ENCODE data around the gene ANKRD44.
"Not testable (repeated sequence)": the region's sequence is repeated elsewhere in the genome, so short reads cannot be mapped to it uniquely, and the experiment has no call there.

ANKRD44 gene

GRCh38 chr2:197030090-197030489 lies 280.5 kb downstream of the ANKRD44 start:
- no peak overlapping the region for H3K27ac Mint-ChIP-seq
- H3K27me3 Mint-ChIP-seq (ENCODE audit: low read depth), result no peaks in the 10 kb centered on the region
- peaks cover 41% of the 10 kb centered on the region for H3K4me1 Mint-ChIP-seq (ENCODE audit: low read depth)
- peaks cover 61% of the 10 kb centered on the region for H3K36me3 Mint-ChIP-seq (ENCODE audit: low read depth)
- peaks cover 7% of the 10 kb centered on the region for H3K9me3 Mint-ChIP-seq
- H3K4me3 Mint-ChIP-seq, result no peak overlapping the region

- Mint-ChIP-seq H3K4me3 (no peak overlapping the region), H3K9me3 (peaks cover 7% of the 10 kb centered on the region), H3K36me3 (ENCODE audit: low read depth) (peaks cover 67% of the 10 kb centered on the region), H3K4me1 (ENCODE audit: low read depth) (peaks cover 37% of the 10 kb centered on the region), H3K27ac (peak overlapping the region; percentile 56), H3K27me3 (ENCODE audit: low read depth) (no peaks in the 10 kb centered on the region)
Measured at GRCh38 chr2:197028633-197029032, 281.9 kb downstream of the ANKRD44 start.

GRCh38 chr2:197028230-197028629 lies 282.4 kb downstream of the ANKRD44 start:
- H3K27ac Mint-ChIP-seq, result no peak overlapping the region
- no peaks in the 10 kb centered on the region for H3K27me3 Mint-ChIP-seq (ENCODE audit: low read depth)
- peaks cover 66% of the 10 kb centered on the region for H3K36me3 Mint-ChIP-seq (ENCODE audit: low read depth)
- H3K4me1 Mint-ChIP-seq (ENCODE audit: low read depth), result peaks cover 36% of the 10 kb centered on the region
- peaks cover 6% of the 10 kb centered on the region for H3K9me3 Mint-ChIP-seq
- H3K4me3 Mint-ChIP-seq, result no peak overlapping the region

GRCh38 chr2:197024206-197024605 lies 286.4 kb downstream of the ANKRD44 start:
- H3K4me3 Mint-ChIP-seq, result no peak overlapping the region
- peaks cover 21% of the 10 kb centered on the region for H3K4me1 Mint-ChIP-seq (ENCODE audit: low read depth)
- H3K27ac Mint-ChIP-seq, result no peak overlapping the region
- no peaks in the 10 kb centered on the region for H3K27me3 Mint-ChIP-seq (ENCODE audit: low read depth)
- peaks cover 4% of the 10 kb centered on the region for H3K9me3 Mint-ChIP-seq
- H3K36me3 Mint-ChIP-seq (ENCODE audit: low read depth), result peaks cover 64% of the 10 kb centered on the region

GRCh38 chr2:197020921-197021320 lies 289.7 kb downstream of the ANKRD44 start:
- not testable (repeated sequence) for H3K27ac Mint-ChIP-seq; H3K9me3 Mint-ChIP-seq; H3K27me3 Mint-ChIP-seq (ENCODE audit: low read depth); H3K4me3 Mint-ChIP-seq
- Mint-ChIP-seq H3K36me3 (ENCODE audit: low read depth) (peaks cover 55% of the 10 kb centered on the region), H3K4me1 (ENCODE audit: low read depth) (peaks cover 11% of the 10 kb centered on the region)

- H3K4me3 Mint-ChIP-seq, result no peak overlapping the region
- peaks cover 44% of the 10 kb centered on the region for H3K36me3 Mint-ChIP-seq (ENCODE audit: low read depth)
- H3K27me3 Mint-ChIP-seq (ENCODE audit: low read depth), result no peaks in the 10 kb centered on the region
- peaks cover 10% of the 10 kb centered on the region for H3K4me1 Mint-ChIP-seq (ENCODE audit: low read depth)
- no peaks in the 10 kb centered on the region for H3K9me3 Mint-ChIP-seq
- peak overlapping the region; percentile 7 for H3K27ac Mint-ChIP-seq
Measured at GRCh38 chr2:197013098-197013497, 297.5 kb downstream of the ANKRD44 start.

- peak overlapping the region; percentile 23 for H3K27ac Mint-ChIP-seq
- H3K4me3 Mint-ChIP-seq, result no peak overlapping the region
Measured at GRCh38 chr2:197011801-197012641, 298.6 kb downstream of the ANKRD44 start.

GRCh38 chr2:197011021-197011417 lies 299.6 kb downstream of the ANKRD44 start:
- H3K36me3 Mint-ChIP-seq (ENCODE audit: low read depth), result peaks cover 50% of the 10 kb centered on the region
- H3K4me1 Mint-ChIP-seq (ENCODE audit: low read depth), result peaks cover 9% of the 10 kb centered on the region
- H3K27ac Mint-ChIP-seq, result peak overlapping the region; percentile 8
- no peaks in the 10 kb centered on the region for H3K9me3 Mint-ChIP-seq
- H3K27me3 Mint-ChIP-seq (ENCODE audit: low read depth), result no peaks in the 10 kb centered on the region
- H3K4me3 Mint-ChIP-seq, result no peak overlapping the region

More at GRCh38 chr2:197011801-197012641, 298.6 kb downstream of the ANKRD44 start:
- no peaks in the 10 kb centered on the region for H3K9me3 Mint-ChIP-seq
- peaks cover 47% of the 10 kb centered on the region for H3K36me3 Mint-ChIP-seq (ENCODE audit: low read depth)
- H3K4me1 Mint-ChIP-seq (ENCODE audit: low read depth), result peaks cover 9% of the 10 kb centered on the region
- H3K27me3 Mint-ChIP-seq (ENCODE audit: low read depth), result no peaks in the 10 kb centered on the region

DNA sequence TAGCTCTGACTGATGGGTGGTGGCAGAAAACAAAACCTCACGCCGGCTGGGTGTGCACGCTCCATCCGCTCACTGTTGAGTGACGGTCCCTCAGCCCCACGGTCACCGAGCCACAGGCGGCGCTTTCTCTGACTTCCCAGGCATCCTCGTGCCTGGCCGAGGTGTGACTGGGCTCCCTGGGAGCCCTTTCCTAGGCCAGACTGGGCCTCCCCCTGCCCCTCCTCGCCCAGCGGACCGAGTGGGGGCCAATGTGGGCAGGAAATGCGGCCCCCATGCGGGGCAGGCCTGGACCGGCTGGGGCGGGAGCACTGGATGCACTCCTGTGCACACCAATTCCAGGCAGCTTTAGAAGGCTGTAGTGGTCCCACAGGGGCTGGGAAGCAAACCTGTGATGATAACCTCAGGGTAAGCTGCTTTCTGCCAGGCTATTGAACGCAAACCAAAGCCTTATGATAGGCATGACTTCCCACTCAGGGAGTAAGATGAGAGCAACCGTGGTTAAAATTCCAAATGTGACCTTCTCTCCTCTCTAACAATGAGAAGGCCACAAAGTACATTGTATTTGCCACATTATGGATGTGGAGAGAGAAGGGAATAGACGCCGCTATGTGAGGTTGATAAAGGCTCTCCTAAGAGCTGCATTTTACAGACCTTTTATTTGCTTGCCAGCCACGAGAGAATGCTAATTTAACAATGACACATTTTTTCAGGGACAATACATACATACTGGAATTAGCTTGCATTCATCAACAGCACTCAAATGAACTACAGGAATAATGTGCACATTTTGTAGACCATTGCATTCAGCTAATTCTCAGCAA lies 300.2 kb downstream of the ANKRD44 start:
- peaks cover 46% of the 10 kb centered on the region for H3K36me3 Mint-ChIP-seq (ENCODE audit: low read depth)
- no peaks in the 10 kb centered on the region for H3K9me3 Mint-ChIP-seq
- H3K4me3 Mint-ChIP-seq, result no peak overlapping the region
- H3K27ac Mint-ChIP-seq, result peak overlapping the region; percentile 8
- H3K27me3 Mint-ChIP-seq (ENCODE audit: low read depth), result no peaks in the 10 kb centered on the region
- H3K4me1 Mint-ChIP-seq (ENCODE audit: low read depth), result peaks cover 9% of the 10 kb centered on the region

DNA sequence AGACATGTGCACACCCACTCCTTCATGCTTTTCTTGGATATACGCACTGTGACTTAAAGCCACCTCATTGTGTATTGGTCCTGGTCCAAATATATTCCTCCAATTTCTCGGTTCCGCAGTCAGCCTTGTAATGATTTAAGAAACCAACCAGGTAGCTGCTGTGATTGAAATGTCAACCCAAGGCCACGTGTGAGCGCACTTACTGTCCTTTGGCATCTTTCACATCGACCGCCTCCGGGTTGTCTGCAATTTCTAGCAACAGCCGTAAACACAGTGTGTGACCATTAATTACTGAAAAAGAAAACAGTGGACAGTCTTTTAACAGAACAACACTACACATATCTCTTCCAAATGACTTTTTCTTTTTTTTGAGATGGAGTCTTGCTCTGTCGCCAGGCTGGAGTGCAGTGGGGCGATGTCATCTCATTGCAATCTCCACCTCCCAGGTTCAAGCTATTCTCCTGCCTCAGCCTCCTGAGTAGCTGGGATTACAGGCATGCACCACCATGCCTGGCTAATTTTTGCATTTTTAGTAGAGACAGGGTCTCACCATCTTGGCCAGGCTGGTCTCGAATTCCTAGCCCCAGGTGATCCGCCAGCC lies 301.7 kb downstream of the ANKRD44 start:
- peaks cover 44% of the 10 kb centered on the region for H3K36me3 Mint-ChIP-seq (ENCODE audit: low read depth)
- not testable (repeated sequence) for H3K27ac Mint-ChIP-seq; H3K4me3 Mint-ChIP-seq; H3K4me1 Mint-ChIP-seq (ENCODE audit: low read depth); H3K27me3 Mint-ChIP-seq (ENCODE audit: low read depth); H3K9me3 Mint-ChIP-seq

- Mint-ChIP-seq H3K36me3 (ENCODE audit: low read depth) (peaks cover 44% of the 10 kb centered on the region), H3K4me3 (no peak overlapping the region), H3K27me3 (ENCODE audit: low read depth) (no peaks in the 10 kb centered on the region), H3K4me1 (ENCODE audit: low read depth) (peaks cover 5% of the 10 kb centered on the region), H3K9me3 (no peaks in the 10 kb centered on the region), H3K27ac (no peak overlapping the region)
Measured at GRCh38 chr2:197007716-197008628, 302.6 kb downstream of the ANKRD44 start.

GRCh38 chr2:197001921-197002320 lies 308.7 kb downstream of the ANKRD44 start:
- peaks cover 1% of the 10 kb centered on the region for H3K4me1 Mint-ChIP-seq (ENCODE audit: low read depth)
- no peaks in the 10 kb centered on the region for H3K27me3 Mint-ChIP-seq (ENCODE audit: low read depth)
- H3K9me3 Mint-ChIP-seq, result no peaks in the 10 kb centered on the region
- peaks cover 46% of the 10 kb centered on the region for H3K36me3 Mint-ChIP-seq (ENCODE audit: low read depth)
- H3K4me3 Mint-ChIP-seq, result no peak overlapping the region
- no peak overlapping the region for H3K27ac Mint-ChIP-seq

DNA sequence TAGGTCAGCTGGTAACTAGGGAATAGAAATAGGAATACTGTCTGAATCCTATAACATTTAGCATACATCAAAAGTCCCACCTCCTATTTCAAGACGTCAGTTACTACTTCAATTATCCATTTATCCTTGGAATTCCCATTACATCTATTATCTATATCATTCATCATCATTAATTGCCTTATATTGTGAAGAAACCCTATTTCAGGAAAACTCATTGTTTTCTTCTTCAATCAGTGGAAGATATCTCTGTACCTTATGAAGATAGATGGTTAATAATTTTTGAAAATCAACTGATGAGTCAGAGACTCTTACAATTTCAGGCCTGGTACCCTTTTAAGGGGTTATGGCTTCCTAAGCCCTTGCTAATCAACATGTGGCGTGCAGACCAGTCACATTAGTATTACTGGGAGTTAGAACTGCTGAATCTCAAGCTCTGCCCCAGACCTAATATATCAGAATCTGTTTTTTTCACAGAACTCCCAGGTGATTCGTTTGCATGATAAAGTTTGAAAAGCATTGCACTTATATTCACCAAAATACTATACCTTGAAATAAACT lies 314.7 kb downstream of the ANKRD44 start:
- no peak overlapping the region for H3K27ac Mint-ChIP-seq
- no peak overlapping the region for H3K4me3 Mint-ChIP-seq
- H3K36me3 Mint-ChIP-seq (ENCODE audit: low read depth), result peaks cover 59% of the 10 kb centered on the region
- peaks cover 15% of the 10 kb centered on the region for H3K4me1 Mint-ChIP-seq (ENCODE audit: low read depth)
- H3K9me3 Mint-ChIP-seq, result no peaks in the 10 kb centered on the region
- H3K27me3 Mint-ChIP-seq (ENCODE audit: low read depth), result no peaks in the 10 kb centered on the region
